SK-N-SH (cell line): ENCODE data around the gene BAZ1B. TPM values are rescaled to one million over a fixed set of nuclear protein-coding genes. Genes with fewer than 3 reads are reported as not detected.
A peak's percentile ranks its signal among the peaks of the same experiment; 100 is the strongest.
"Not testable (repeated sequence)": the region's sequence is repeated elsewhere in the genome, so short reads cannot be mapped to it uniquely, and the experiment has no call there.

Experiments used
- CTCF ChIA-PET: fragments of 300-600, 350-600 bp; formaldehyde crosslinking; extraction: SDS; loops from one replicate; lab custom pipeline; 2021; lab: Yijun Ruan, JAX
- POLR2A ChIA-PET: fragments of 350-600 bp; sonication (Branson Sonifier 250); formaldehyde crosslinking; extraction: SDS; loops from one replicate; lab custom pipeline; 2020; ENCODE audit warnings: antibody characterized with exemption, inconsistent platforms; lab: Yijun Ruan, JAX
- DNase-seq: peaks from one replicate; pipeline ENCODE4 v3.0.0; 2012
- H2AFZ ChIP-seq: fragments of 200-600 bp; sonication (generic); 2 replicates; pipeline ENCODE4 v1.8.1; 2016; ENCODE audit warnings: antibody characterized with exemption, mild to moderate bottlenecking, low read depth
- H3F3A ChIP-seq: fragments of 200-600 bp; sonication (generic); replicated peaks from 2 replicates; pipeline ENCODE3; 2016; ENCODE audit warnings: antibody characterized with exemption, mild to moderate bottlenecking; ENCODE audit not compliant: insufficient read depth
- H3K27ac ChIP-seq, 2 experiments: fragments of 200-500 bp in 1 of 2; fragments of 200-600 bp in 1 of 2; sonication (Bioruptor generic) in 1 of 2; sonication (generic), shearing (Covaris generic) in 1 of 2; 2 replicates each; pipeline versions ENCODE4 v1.5.1 to v1.6.1; 2014 to 2016; ENCODE audit warnings: low read depth in 2 of 2, inconsistent platforms in 1 of 2, low read length in 1 of 2, mild to moderate bottlenecking in 1 of 2, mixed read lengths in 1 of 2
- H3K27me3 ChIP-seq: fragments of 200-600 bp; sonication (generic), shearing (Covaris generic); 2 replicates; pipeline ENCODE4 v1.6.1; 2016; ENCODE audit warnings: mixed run types; ENCODE audit not compliant: insufficient read depth
- H3K36me3 ChIP-seq, 2 experiments: fragments of 200-500 bp in 1 of 2; fragments of 200-600 bp in 1 of 2; sonication (Bioruptor generic) in 1 of 2; sonication (generic) in 1 of 2; replicated peaks in 1 of 2; 2 replicates each; pipeline versions ENCODE3 to v1.5.1; 2014 to 2016; ENCODE audit warnings: low read length in 1 of 2, mild to moderate bottlenecking in 1 of 2; ENCODE audit not compliant: insufficient read depth in 2 of 2, control insufficient read depth in 1 of 2
- H3K4me1 ChIP-seq, 2 experiments: fragments of 200-500 bp in 1 of 2; fragments of 200-600 bp in 1 of 2; sonication (Bioruptor generic) in 1 of 2; sonication (generic), shearing (Covaris generic) in 1 of 2; 2 replicates each; pipeline versions ENCODE4 v1.5.1 to v1.6.1; 2014 to 2016; ENCODE audit warnings: low read depth in 1 of 2, low read length in 1 of 2, mixed run types in 1 of 2; ENCODE audit not compliant: insufficient read depth in 2 of 2, control insufficient read depth in 1 of 2
- H3K4me2 ChIP-seq: fragments of 200-600 bp; sonication (generic), shearing (Covaris generic); 2 replicates; pipeline ENCODE4 v1.6.1; 2017; ENCODE audit warnings: mixed run types
- H3K4me3 ChIP-seq, 2 experiments: fragments of 200-500 bp in 1 of 2; fragments of 200-600 bp in 1 of 2; sonication (Bioruptor generic) in 1 of 2; sonication (generic), shearing (Covaris generic) in 1 of 2; 2 replicates each; pipeline versions ENCODE4 v1.5.1 to v1.8.1; 2014 to 2016; ENCODE audit warnings: low read depth in 2 of 2, inconsistent platforms in 1 of 2, low read length in 1 of 2, mild to moderate bottlenecking in 1 of 2, mixed read lengths in 1 of 2, moderate library complexity in 1 of 2
- H3K79me2 ChIP-seq: fragments of 200-600 bp; sonication (generic); 2 replicates; pipeline ENCODE4 v1.8.1; 2017; ENCODE audit warnings: mild to moderate bottlenecking; ENCODE audit not compliant: insufficient read depth
- H3K9ac ChIP-seq: fragments of 200-600 bp; sonication (generic); 2 replicates; pipeline ENCODE4 v1.6.1; 2017; ENCODE audit warnings: mixed run types
- H3K9me2 ChIP-seq: fragments of 200-600 bp; sonication (generic); 2 replicates; pipeline ENCODE4 v1.6.1; 2017; ENCODE audit warnings: mixed run types
- H3K9me3 ChIP-seq: fragments of 200-600 bp; sonication (generic); 2 replicates; pipeline ENCODE4 v1.6.1; 2017; ENCODE audit warnings: mixed run types, mild to moderate bottlenecking, moderate library complexity
- H4K20me1 ChIP-seq: fragments of 200-600 bp; sonication (generic); 2 replicates; pipeline ENCODE4 v1.6.1; 2017; ENCODE audit warnings: mild to moderate bottlenecking, mixed run types; ENCODE audit not compliant: insufficient read depth
- CTCF ChIP-seq: fragments of 200-600 bp; sonication (generic); IDR thresholded peaks from 2 replicates; pipeline ENCODE4 v1.6.1; 2017; ENCODE audit warnings: antibody characterized with exemption, mild to moderate bottlenecking, moderate library complexity
- FOXM1 ChIP-seq: IDR thresholded peaks from 2 replicates; pipeline ENCODE4 v1.4.0; 2012; ENCODE audit warnings: low read depth, mild to moderate bottlenecking
- GATA2 ChIP-seq: sonication (generic); formaldehyde crosslinking; IDR thresholded peaks from 2 replicates; pipeline ENCODE4 v1.5.0; 2020; ENCODE audit warnings: mild to moderate bottlenecking, missing genetic modification reagents
- MEF2A ChIP-seq: IDR thresholded peaks from 2 replicates; pipeline ENCODE4 v1.4.0; 2012; ENCODE audit warnings: low read depth, borderline replicate concordance
- NRF1 ChIP-seq: IDR thresholded peaks from 2 replicates; pipeline ENCODE4 v1.6.1; 2012; ENCODE audit warnings: low read depth, mild to moderate bottlenecking, low read length
- TAF1 ChIP-seq: IDR thresholded peaks from 2 replicates; pipeline ENCODE4 v1.6.1; 2012; ENCODE audit warnings: low read depth, mild to moderate bottlenecking, low read length, moderate library complexity, borderline replicate concordance
- YY1 ChIP-seq: IDR thresholded peaks from 2 replicates; pipeline ENCODE4 v1.4.0; 2012; ENCODE audit warnings: low read depth, mild to moderate bottlenecking
- WGBS: methylation state at CpG from one replicate; pipeline ENCODE4 v1.1.6; 2017; ENCODE audit warnings: low lambda C conversion rate; 5-methylcytosine and 5-hydroxymethylcytosine counted together
- polyA plus RNA-seq, 3 experiments: library from polyadenylated mRNA; depleted of rRNA; stranded (reverse); fragments of >200 nt; gene quantifications; 2 replicates each; pipeline ENCODE4 v1.2.3, GENCODE V29; 2012

Gene BAZ1B
- polyA plus RNA-seq, 1 of the 3 experiments (the other 2 are of a cell fraction) = 20.9 TPM

- Histone ChIP-seq H2AFZ (no peak overlapping the region), H3K4me1 (peaks cover 3 to 6% of the 10 kb centered on the region in 2 experiments; a peak in 1 of 4 replicates), H3K9me3 (no peaks in the 10 kb centered on the region), H4K20me1 (peaks cover 25% of the 10 kb centered on the region), H3K9me2 (no peaks in the 10 kb centered on the region), H3F3A (peaks cover 10% of the 10 kb centered on the region), H3K79me2 (peaks cover 99% of the 10 kb centered on the region), H3K4me3 (no peak overlapping the region), H3K27ac (peak overlapping the region in 1 of 2 experiments; percentile 1; a peak in 1 of 4 replicates), H3K4me2 (no peak overlapping the region), H3K36me3 (peaks cover 64 to 80% of the 10 kb centered on the region in 2 experiments), H3K27me3 (no peaks in the 10 kb centered on the region), H3K9ac (no peak overlapping the region)
- CTCF ChIA-PET = interaction anchor here (1.1 kb wide), 1 partner anchor 140 kb away, joined by 4 read pairs; no protein-coding TSS in a partner anchor
- POLR2A ChIA-PET = no interaction called here
- WGBS = 90% methylated on average over 1 of the region's 1 CpG
- TF ChIP-seq GATA2 (0 out of 2 replicates have a peak, but pooled peaks have one; percentile 18), NRF1 (no peak)
- no peak for DNase-seq
Observed at GRCh38 chr7:73483171-73483570, 38.9 kb downstream of the BAZ1B start.

GRCh38 chr7:73482746-73483145 is 39.3 kb downstream of the BAZ1B start:
- peaks cover 6% of the 10 kb centered on the region for H3F3A ChIP-seq
- no peak for TF ChIP-seq MEF2A
- no peak for TF ChIP-seq CTCF
- TF ChIP-seq YY1 = no peak
- TF ChIP-seq TAF1 = no peak
- TF ChIP-seq FOXM1 = no peak
- TF ChIP-seq, all 33 proteins: peak for 0
- WGBS = 91% methylated on average over 5 of the region's 5 CpGs
- peaks cover 2 to 3% of the 10 kb centered on the region in 2 experiments; a peak in 1 of 4 replicates for H3K4me1 ChIP-seq
- H3K4me2 ChIP-seq = no peak overlapping the region
- H3K27me3 ChIP-seq = no peaks in the 10 kb centered on the region
- H3K9me3 ChIP-seq = no peaks in the 10 kb centered on the region
- ChIA-PET POLR2A (no interaction called here), CTCF (interaction anchor here (1.1 kb wide), 1 partner anchor 140 kb away, joined by 4 read pairs; no protein-coding TSS in a partner anchor)
- H4K20me1 ChIP-seq = peaks cover 25% of the 10 kb centered on the region
- DNase-seq = peak; percentile 28
- peak overlapping the region in 1 of 2 experiments; percentile 13; a peak in 1 of 4 replicates for H3K27ac ChIP-seq
- no peak overlapping the region for H2AFZ ChIP-seq
- no peaks in the 10 kb centered on the region for H3K9me2 ChIP-seq
- H3K36me3 ChIP-seq = peaks cover 64 to 80% of the 10 kb centered on the region in 2 experiments
- peaks cover 99% of the 10 kb centered on the region for H3K79me2 ChIP-seq
- no peak overlapping the region for H3K4me3 ChIP-seq
- no peak overlapping the region for H3K9ac ChIP-seq

GRCh38 chr7:73481521-73481920 is 40.6 kb downstream of the BAZ1B start:
- POLR2A ChIA-PET, DNase-seq: not testable (repeated sequence)
- CTCF ChIA-PET = interaction anchor here (1.6 to 3.0 kb wide), 2 partner anchors 30 to 125 kb away, joined by 7 to 9 read pairs; no protein-coding TSS in a partner anchor

More at GRCh38 chr7:73481521-73481920, 40.6 kb downstream of the BAZ1B start:
- Histone ChIP-seq H4K20me1 (peaks cover 20% of the 10 kb centered on the region; the same call in 1 of the 2 replicates), H3K79me2 (peaks cover 100% of the 10 kb centered on the region), H3K36me3 (peaks cover 64 to 82% of the 10 kb centered on the region in 2 experiments)
- H3K4me1 ChIP-seq, H3K4me2 ChIP-seq, H3K27ac ChIP-seq, H3K9me2 ChIP-seq, H3K4me3 ChIP-seq, H3K9me3 ChIP-seq, H2AFZ ChIP-seq, H3F3A ChIP-seq, H3K27me3 ChIP-seq, H3K9ac ChIP-seq: not testable (repeated sequence)
- WGBS = 95% methylated on average over 12 of the region's 12 CpGs
